KOPT-K1 (cell line): ENCODE data around the gene ACOT7.

Experiments
- H3K27ac ChIP-seq: fragments of 200-600 bp; sonication (generic); 2 replicates; pipeline ENCODE4 v1.5.1; 2016; ENCODE audit warnings: antibody characterized with exemption, mild to moderate bottlenecking, low read depth, low read length; ENCODE audit not compliant: poor library complexity, severe bottlenecking
- H3K36me3 ChIP-seq: fragments of 200-600 bp; sonication (generic); 2 replicates; pipeline ENCODE4 v1.5.1; 2017; ENCODE audit warnings: antibody characterized with exemption, mild to moderate bottlenecking, low read length, moderate library complexity; ENCODE audit not compliant: insufficient read depth
- H3K9me3 ChIP-seq: fragments of 200-600 bp; sonication (generic); 2 replicates; pipeline ENCODE4 v1.5.1; 2017; ENCODE audit warnings: antibody characterized with exemption, low read length, mild to moderate bottlenecking; ENCODE audit not compliant: insufficient read depth, poor library complexity, severe bottlenecking

The ACOT7 gene

DNA sequence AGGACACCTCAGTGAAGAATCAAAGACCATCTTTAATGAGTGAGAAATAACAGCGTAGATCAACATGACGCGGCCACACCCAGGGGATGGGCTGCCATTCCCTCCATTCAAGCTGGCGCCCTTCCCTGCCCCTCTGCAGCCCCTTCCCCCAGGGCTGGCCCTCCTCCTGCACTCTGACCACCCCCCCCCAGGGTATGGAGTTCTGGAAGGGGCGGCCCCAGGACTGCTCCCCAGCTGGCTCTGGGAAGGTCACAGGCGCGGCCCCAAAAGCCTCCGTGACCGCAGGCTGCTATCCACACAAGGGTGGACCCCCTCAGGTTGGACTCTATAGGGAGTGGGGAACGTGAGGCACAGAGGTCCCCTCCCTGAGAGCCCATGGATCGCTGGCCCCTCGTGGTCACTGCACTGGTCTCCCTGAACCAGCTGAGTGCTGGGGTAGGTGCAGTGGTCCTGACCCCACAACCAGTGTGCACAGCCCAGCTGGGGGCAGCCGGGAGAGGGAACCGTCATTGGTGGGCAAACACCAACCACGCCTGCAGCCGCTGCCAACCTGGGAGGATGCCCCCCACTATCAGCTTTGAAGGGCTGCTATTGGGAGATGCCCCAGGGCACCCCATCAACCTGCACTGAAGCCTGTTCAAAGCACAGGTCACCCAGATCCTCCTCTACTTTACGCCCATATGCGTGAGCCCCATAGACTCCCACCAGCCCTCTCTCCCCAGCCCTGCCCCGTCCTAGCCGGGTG lies 116.6 kb downstream of the ACOT7 start:
- peaks cover 63% of the 10 kb centered on the region; the same call in 1 of the 2 replicates for H3K36me3 ChIP-seq
- no peak overlapping the region for H3K27ac ChIP-seq
- no peaks in the 10 kb centered on the region for H3K9me3 ChIP-seq

DNA sequence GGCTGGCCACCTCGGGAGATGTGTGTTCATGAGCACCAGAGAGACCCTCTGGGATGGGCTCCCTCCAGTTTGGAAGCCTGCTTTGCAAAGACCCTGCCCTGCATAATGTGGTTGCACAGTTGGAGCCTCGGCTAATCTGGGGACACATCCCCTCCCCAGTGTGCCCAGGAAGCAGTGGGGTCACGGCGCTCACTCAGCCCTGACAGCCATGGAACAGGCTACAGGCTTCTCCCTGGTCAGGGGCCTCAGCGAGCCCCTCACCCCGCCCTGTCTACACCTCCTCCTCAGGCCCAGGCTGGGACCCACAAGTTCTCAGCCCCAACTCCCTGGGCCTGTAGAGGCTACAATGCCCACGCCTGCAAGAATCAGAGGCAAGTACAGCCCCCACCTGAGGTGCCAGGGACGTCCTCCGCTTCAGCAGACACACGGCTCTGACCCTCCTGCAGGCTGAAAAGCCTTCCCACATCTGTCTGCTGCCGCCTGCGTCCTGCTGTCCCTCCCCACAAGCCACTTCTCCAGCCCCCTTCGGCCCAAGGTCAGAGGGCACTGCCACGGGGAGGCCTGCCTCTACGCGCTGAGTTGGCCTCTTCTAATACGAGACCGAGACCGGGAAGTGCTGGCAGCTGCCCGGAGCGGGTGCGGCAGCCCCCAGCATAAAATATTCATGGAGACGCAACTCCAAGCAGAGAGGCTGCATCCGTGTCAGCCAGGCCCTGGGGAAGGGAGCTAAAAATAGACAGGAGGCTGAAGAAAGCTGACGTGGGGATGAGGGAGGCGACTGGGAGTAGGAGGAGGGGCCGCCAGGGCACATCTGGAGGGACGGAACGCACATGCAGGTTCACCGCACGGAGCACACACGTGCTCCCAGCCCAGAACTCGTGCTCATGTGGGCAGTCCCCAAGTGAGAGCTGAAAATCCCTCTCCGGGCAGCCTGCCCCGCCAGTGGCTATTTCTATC lies 117.5 kb downstream of the ACOT7 start:
- no peaks in the 10 kb centered on the region for H3K9me3 ChIP-seq
- peaks cover 59% of the 10 kb centered on the region; the same call in 1 of the 2 replicates for H3K36me3 ChIP-seq
- H3K27ac ChIP-seq = no peak overlapping the region

DNA sequence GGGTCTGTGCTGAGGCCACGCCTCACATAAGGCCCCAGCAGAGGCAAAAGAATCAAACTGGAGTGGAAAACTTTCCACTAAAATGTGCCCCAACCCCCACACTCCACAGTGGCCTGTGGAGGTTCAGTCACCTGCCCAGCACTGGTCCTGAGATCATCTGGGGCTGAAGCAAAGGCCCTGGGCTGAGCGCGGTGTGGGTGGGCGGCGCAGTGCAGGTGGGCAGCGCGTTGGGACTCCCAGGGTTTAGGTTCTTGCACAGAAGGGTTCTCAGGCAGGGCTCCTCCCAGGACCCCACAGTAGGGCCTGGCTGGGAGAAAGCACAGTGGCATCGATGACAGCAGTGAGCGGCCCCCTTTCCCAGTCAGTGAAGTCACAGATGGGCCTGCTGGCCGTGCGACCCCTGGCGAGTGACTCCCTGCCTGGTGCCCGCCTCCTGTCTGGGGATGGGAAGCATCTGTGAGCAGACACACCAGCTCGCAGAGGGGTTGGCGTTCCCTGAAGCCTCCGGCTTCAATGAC lies 118.9 kb downstream of the ACOT7 start:
- Histone ChIP-seq H3K27ac (no peak overlapping the region), H3K36me3 (peaks cover 50% of the 10 kb centered on the region; the same call in 1 of the 2 replicates), H3K9me3 (no peaks in the 10 kb centered on the region)

DNA sequence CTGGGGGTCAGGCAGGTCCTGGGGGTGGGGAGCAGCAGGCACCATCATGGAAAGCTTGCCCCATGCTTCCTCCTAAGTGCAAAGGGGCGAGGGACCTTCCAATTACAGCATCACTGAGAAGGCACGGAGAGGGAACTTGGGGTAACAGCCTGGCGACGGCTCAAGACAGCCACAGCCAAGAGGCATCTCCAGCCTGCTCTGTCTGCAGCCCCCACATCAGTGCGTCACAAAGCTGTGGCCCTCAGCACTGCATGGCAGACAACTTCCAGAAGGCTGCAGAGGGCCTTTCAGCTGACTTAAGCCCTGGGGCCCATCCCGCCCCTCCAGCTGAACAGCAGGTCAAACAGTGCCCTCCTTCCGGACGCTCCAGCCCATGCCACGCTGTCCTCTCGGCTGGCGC lies 119.5 kb downstream of the ACOT7 start:
- Histone ChIP-seq H3K36me3 (peaks cover 44% of the 10 kb centered on the region; the same call in 1 of the 2 replicates), H3K9me3 (no peaks in the 10 kb centered on the region), H3K27ac (no peak overlapping the region)

DNA sequence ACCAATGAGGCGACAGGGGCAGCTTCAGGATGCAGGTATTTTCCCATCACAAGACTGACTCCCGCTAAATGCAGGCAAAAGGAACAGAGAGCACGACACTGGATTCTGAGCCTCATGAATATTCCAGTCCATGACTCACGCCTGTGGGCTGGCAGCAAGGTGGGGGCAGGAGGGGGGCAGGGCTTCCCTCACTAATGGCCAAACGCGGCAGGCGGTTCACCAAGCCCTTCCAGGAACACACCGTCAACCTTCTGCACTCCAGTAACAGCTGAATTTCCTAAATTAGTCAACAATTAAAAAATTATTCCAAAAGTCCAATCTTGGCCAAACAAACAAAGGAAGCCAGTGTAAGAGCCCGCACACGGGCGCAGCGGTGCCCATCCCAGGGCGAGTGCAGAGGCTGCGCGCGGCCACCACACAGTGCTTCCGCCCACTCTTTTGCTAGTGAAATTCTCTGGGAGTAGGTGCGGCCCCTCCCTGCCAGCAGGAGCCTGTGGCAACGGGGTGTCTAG lies 120.1 kb downstream of the ACOT7 start:
- Histone ChIP-seq H3K36me3 (peaks cover 37% of the 10 kb centered on the region; the same call in 1 of the 2 replicates), H3K27ac (no peak overlapping the region), H3K9me3 (no peaks in the 10 kb centered on the region)

DNA sequence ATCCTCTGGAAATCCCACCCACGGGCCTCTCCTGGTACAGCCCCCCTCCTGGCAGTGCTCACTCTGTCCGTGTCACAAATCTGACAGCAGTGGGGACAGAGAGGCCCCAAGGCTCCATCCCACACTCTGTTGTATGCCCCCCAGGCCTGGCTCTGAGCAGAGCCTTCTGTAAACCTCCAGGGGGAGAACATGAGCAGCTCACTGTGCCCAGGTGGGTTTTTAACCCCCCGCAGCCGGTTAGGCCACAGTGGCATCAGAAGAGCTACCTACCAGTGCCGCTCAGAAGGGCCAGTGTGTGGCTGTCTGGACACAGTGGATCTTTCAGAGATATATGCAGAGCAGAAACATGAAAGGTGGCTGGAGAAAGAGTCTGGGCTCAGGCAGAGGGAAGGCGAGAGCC lies 120.7 kb downstream of the ACOT7 start:
- Histone ChIP-seq H3K36me3 (peaks cover 37% of the 10 kb centered on the region; the same call in 1 of the 2 replicates), H3K9me3 (no peaks in the 10 kb centered on the region), H3K27ac (no peak overlapping the region)

DNA sequence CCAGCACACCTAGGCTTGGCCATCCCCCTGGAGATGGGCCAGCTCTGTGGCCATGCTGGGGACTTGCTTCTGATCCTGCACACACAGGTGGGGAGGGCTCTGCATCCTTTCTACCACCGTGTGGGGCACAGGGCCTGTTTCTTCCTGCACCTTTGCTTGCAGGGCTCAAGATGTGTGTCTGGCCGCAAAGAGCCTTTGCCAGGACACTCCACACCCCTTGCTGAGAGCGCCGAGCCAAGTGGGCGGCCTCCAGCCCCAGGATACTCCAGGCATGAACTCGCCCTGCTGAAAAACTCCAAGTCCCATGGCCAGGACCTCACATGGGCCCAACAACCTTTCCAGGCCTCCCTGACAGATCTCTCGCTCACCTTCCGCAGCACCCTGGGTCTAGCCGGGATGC lies 121.1 kb downstream of the ACOT7 start:
- Histone ChIP-seq H3K9me3 (no peaks in the 10 kb centered on the region), H3K27ac (no peak overlapping the region), H3K36me3 (peaks cover 33% of the 10 kb centered on the region; the same call in 1 of the 2 replicates)

DNA sequence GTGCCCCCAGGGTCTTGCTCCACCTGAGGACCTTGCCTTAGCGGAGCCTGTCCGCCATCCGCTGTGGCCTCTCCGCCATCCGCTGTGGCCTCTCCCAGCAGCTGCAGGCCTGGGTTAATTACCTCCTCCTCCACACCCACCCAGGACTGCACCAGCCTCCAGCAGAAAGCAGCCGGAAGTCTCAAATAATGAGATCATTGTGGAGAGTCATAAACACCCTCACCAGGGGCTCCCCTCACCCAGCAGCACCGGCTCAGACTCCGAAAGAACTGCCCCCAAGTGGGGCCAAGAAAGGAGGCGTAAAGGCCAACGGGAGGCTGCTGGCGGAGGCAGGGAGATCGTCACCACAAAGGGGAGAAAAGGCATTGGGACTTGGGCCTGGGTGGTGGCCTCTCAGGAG lies 122.0 kb downstream of the ACOT7 start:
- H3K36me3 ChIP-seq = peaks cover 27% of the 10 kb centered on the region; the same call in 1 of the 2 replicates
- no peak overlapping the region for H3K27ac ChIP-seq
- no peaks in the 10 kb centered on the region for H3K9me3 ChIP-seq

DNA sequence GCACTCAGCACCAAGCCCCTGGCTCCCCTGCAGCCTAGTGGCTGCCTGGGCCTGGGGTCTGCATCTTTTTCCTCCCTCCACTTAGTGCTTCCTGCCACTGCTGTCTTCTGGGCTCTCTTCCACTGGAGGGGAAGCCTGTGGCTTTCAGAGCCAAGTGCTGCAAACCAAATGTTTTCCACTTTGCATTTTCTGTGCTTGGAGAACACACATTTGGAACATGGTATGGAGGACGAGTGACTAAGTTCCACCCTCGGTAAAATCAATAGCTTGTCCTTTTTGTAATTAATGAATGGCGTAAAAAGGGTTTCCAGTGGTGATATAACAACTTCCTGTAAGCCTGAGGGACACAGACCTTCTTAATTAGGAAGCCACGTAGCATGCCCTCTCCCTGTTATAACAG lies 122.6 kb downstream of the ACOT7 start:
- no peak overlapping the region for H3K27ac ChIP-seq
- H3K9me3 ChIP-seq = no peaks in the 10 kb centered on the region
- peaks cover 27% of the 10 kb centered on the region; the same call in 1 of the 2 replicates for H3K36me3 ChIP-seq

DNA sequence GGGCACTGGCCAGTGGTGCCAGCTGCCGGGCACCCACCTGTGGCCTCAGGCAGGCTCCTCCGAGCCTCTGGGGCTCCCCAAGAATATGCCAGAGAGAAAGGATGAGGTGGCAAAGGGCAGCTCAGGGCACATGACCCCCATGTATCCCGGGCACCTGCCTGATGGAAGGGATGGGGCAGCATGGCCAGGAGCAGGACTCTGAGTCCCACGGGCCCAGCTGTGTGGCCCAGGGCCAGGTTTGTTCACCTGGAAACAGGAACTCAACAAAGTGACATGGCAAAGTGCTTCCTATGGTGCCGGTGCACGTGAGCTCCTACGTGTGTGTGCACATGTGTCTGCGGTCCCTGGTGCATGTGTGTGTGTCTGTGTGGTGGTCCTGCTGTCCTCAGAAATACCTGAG lies 123.2 kb downstream of the ACOT7 start:
- H3K36me3 ChIP-seq = peaks cover 27% of the 10 kb centered on the region; the same call in 1 of the 2 replicates
- no peak overlapping the region for H3K27ac ChIP-seq
- no peaks in the 10 kb centered on the region for H3K9me3 ChIP-seq

DNA sequence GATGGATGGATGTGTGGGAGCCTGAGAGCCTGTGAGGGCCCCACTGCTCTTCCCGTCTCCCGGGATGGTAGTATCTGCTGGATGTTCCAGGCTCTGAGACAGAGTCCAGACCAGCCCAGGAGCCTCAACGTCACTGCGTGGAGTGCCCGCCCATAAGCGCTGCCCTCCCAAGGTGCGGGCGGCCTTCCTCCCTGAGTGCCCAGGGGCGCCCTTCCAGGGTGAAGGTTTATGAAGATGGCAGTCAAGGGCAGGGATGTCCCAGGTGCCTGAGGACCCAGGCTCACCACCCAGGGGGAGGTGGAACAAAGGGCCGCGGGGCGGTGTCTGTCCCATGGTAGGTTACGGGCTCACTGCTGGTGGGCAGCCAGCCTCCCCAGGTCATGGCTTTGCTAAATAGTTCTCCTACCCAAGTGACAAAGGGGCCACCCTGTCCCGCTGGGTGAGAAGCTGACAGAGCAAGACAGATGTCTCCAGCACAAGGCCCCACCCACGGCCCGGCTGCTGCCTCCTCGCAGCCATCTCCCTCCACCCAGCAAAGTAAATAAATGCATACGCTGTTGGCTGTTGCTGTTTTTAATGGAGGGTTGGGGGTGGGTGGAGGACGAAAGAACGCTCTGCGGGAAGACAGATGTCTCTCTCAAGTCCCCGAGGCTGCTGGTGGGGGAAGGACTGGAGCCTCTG lies 123.7 kb downstream of the ACOT7 start:
- Histone ChIP-seq H3K27ac (no peak overlapping the region), H3K9me3 (no peaks in the 10 kb centered on the region), H3K36me3 (peaks cover 27% of the 10 kb centered on the region; the same call in 1 of the 2 replicates)

DNA sequence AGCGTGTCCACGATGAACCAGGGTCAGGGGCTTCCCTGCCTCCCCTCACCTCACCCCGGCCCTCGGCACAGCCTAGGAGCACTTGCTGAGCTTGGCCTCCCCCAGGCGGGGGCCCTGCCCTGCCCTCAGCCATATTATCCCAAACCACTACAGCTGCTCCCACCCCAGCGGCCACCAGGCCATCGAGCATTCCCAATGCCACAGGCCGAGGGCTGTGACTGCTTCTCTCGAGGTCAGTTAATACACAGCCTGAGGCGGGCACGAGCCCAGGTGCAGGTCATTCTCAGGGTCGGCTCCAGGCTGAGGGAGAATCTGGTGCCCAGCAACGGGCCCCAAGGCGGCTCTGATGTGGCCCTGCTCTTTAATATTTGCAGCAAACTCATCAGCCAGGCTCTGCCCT lies 124.3 kb downstream of the ACOT7 start:
- H3K9me3 ChIP-seq = no peaks in the 10 kb centered on the region
- no peak overlapping the region for H3K27ac ChIP-seq
- peaks cover 27% of the 10 kb centered on the region; the same call in 1 of the 2 replicates for H3K36me3 ChIP-seq

DNA sequence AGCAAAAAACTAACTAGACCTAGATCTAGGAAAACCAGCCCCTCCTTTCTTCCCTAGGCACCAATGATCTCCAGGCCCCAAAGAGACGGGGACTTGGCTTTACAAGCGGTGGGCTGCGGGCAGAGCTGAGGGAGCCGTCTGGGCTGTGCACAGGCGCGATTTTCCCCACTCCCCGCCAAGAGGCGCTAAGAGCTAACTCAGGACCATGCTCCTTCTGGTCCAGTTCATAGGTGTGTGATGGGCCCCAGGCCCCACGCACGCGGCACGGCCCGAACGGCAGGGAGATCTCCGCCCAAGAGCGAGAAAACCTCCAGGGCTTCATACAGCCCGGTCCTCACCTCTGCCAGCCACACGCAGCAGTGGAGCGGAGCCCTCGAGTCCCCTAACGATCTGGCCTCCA lies 125.2 kb downstream of the ACOT7 start:
- Histone ChIP-seq H3K27ac (no peak overlapping the region), H3K9me3 (no peaks in the 10 kb centered on the region), H3K36me3 (peaks cover 31% of the 10 kb centered on the region; the same call in 1 of the 2 replicates)

DNA sequence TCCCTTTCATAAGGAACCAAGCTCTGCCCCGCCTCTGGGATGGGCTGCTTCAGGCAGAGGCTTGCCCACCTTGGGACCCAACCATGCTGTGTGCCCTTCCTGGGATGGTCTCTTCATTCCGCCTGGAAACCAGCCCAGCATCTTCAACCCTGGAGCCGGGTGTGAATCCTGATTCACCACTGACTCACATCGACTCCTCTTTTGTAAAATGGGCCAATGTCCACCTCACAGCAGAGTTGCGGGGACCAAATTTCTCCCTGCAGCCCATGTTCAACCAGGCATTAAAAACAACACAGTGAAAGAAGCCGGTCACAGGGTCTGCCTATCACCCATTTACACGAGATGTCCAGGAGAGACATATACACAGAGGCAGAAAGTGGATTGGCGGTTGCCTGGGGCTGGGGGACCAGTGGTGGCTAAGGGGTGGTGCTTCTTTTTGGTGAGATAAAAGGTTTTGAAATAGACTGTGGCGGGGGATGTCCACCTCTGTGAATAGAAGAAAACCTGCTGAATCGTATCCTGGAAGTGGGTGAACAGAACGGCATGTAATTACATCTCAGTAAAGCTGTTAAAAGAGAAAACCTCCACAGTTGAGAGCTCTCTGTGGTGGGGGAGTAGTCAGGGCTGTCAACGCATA lies 125.8 kb downstream of the ACOT7 start:
- no peaks in the 10 kb centered on the region for H3K9me3 ChIP-seq
- peaks cover 25% of the 10 kb centered on the region; the same call in 1 of the 2 replicates for H3K36me3 ChIP-seq
- H3K27ac ChIP-seq = no peak overlapping the region
